Neural cell (in vitro differentiated cells): ENCODE data around the gene RNF125. TPM values are rescaled to one million over a fixed set of nuclear protein-coding genes. Genes with fewer than 3 reads are reported as not detected.

Experiments
- H2AFZ ChIP-seq: fragments of 200-600, 300-800 bp; sonication (generic), shearing (Covaris generic); 2 replicates; pipeline ENCODE4 v1.6.0; 2014; ENCODE audit warnings: low read depth, mild to moderate bottlenecking, antibody characterized with exemption, low read length, moderate library complexity
- H3F3A ChIP-seq: fragments of 200-600 bp; shearing (Covaris generic); 2 replicates; pipeline ENCODE4 v1.6.1; 2016; ENCODE audit warnings: mild to moderate bottlenecking, moderate library complexity, mixed read lengths, antibody characterized with exemption, low read length; ENCODE audit not compliant: insufficient read depth, poor library complexity, severe bottlenecking
- H3K27ac ChIP-seq: fragments of 200-600, 300-800 bp; sonication (generic), shearing (Covaris generic); 2 replicates; pipeline ENCODE4 v1.5.1; 2014; ENCODE audit warnings: mild to moderate bottlenecking, low read length, moderate library complexity
- H3K27me3 ChIP-seq: fragments of 300-800, 200-600 bp; sonication (generic), shearing (Covaris generic); 2 replicates; pipeline ENCODE4 v1.6.0; 2014; ENCODE audit warnings: mild to moderate bottlenecking, low read depth, low read length, moderate library complexity; ENCODE audit not compliant: insufficient read depth
- H3K36me3 ChIP-seq: fragments of 300-800, 200-600 bp; sonication (generic), shearing (Covaris generic); 2 replicates; pipeline ENCODE4 v1.5.1; 2014; ENCODE audit warnings: mild to moderate bottlenecking, antibody characterized with exemption, low read length, moderate library complexity; ENCODE audit not compliant: insufficient read depth
- H3K4me2 ChIP-seq: fragments of 300-800, 200-600 bp; sonication (generic), shearing (Covaris generic); 2 replicates; pipeline ENCODE4 v1.6.0; 2014; ENCODE audit warnings: mild to moderate bottlenecking, low read length
- H3K4me3 ChIP-seq: fragments of 300-800, 200-600 bp; sonication (generic), shearing (Covaris generic); 2 replicates; pipeline ENCODE4 v1.5.1; 2014; ENCODE audit warnings: mild to moderate bottlenecking, low read length, moderate library complexity
- H3K79me2 ChIP-seq: fragments of 200-600 bp; shearing (Covaris generic); replicated peaks from 2 replicates; pipeline ENCODE4 v1.6.0; 2014; ENCODE audit warnings: mild to moderate bottlenecking, low read length, moderate library complexity; ENCODE audit not compliant: insufficient read depth
- H3K9ac ChIP-seq: fragments of 300-800, 200-600 bp; sonication (generic), shearing (Covaris generic); 2 replicates; pipeline ENCODE4 v1.6.1; 2016; ENCODE audit warnings: mild to moderate bottlenecking, low read length, mixed read lengths
- H3K9me2 ChIP-seq: fragments of 200-600 bp; shearing (Covaris generic); 2 replicates; pipeline ENCODE4 v1.6.1; 2016; ENCODE audit warnings: mild to moderate bottlenecking, low read length, mixed read lengths; ENCODE audit not compliant: insufficient read depth
- H3K9me3 ChIP-seq: fragments of 200-600, 300-800 bp; sonication (generic), shearing (Covaris generic); 2 replicates; pipeline ENCODE4 v1.6.1; 2016; ENCODE audit warnings: mild to moderate bottlenecking, mixed run types, low read length, moderate library complexity, mixed read lengths
- H4K20me1 ChIP-seq: fragments of 200-600 bp; shearing (Covaris generic); 2 replicates; pipeline ENCODE4 v1.6.1; 2016; ENCODE audit warnings: mild to moderate bottlenecking, mixed run types; ENCODE audit not compliant: insufficient read depth
- EP300 ChIP-seq: fragments of 450-650 bp; conservative IDR thresholded peaks from 2 replicates; pipeline ENCODE4 v1.6.1; 2014; ENCODE audit warnings: antibody characterized with exemption, mild to moderate bottlenecking, moderate library complexity; ENCODE audit not compliant: poor library complexity, severe bottlenecking
- EZH2 ChIP-seq: fragments of 200-600, 300-800 bp; shearing (Covaris generic), sonication (generic); IDR thresholded peaks from 2 replicates; pipeline ENCODE4 v1.6.1; 2014; ENCODE audit warnings: antibody characterized with exemption, low read length, borderline replicate concordance, mild to moderate bottlenecking; ENCODE audit not compliant: insufficient read depth, poor library complexity, severe bottlenecking
- MXI1 ChIP-seq: fragments of 450-650 bp; conservative IDR thresholded peaks from 2 replicates; pipeline ENCODE4 v1.6.1; 2014; ENCODE audit warnings: antibody characterized with exemption, mild to moderate bottlenecking; ENCODE audit not compliant: poor library complexity, severe bottlenecking
- POLR2AphosphoS5 ChIP-seq: IDR thresholded peaks from 2 replicates; pipeline ENCODE4 v1.6.1; 2012
- RAD21 ChIP-seq: fragments of 450-650 bp; conservative IDR thresholded peaks from 2 replicates; pipeline ENCODE4 v1.6.1; 2014; ENCODE audit warnings: antibody characterized with exemption, mild to moderate bottlenecking, moderate library complexity
- SMC3 ChIP-seq: fragments of 450-650 bp; conservative IDR thresholded peaks from 2 replicates; pipeline ENCODE4 v1.6.1; 2014; ENCODE audit warnings: antibody characterized with exemption, mild to moderate bottlenecking, moderate library complexity; ENCODE audit not compliant: poor library complexity
- TAF1 ChIP-seq: IDR thresholded peaks from 2 replicates; pipeline ENCODE4 v1.6.1; 2012; ENCODE audit warnings: low read depth
- polyA plus RNA-seq: library from polyadenylated mRNA; depleted of rRNA; stranded (reverse); fragments of >200 nt; gene quantifications from 2 replicates; pipeline ENCODE4 v1.2.3, GENCODE V29; 2014
- TF ChIP-seq, protein P1 (sequence below): IDR thresholded peaks from 2 replicates; pipeline ENCODE4 v1.6.1; 2012; ENCODE audit warnings: borderline replicate concordance
- TF ChIP-seq, protein P2 (sequence below): fragments of 450-650 bp; IDR thresholded peaks from 2 replicates; pipeline ENCODE4 v1.5.1; 2014; ENCODE audit warnings: antibody characterized with exemption, mild to moderate bottlenecking, moderate library complexity; ENCODE audit not compliant: poor library complexity, severe bottlenecking

The RNF125 gene
- polyA plus RNA-seq, 1 donor from 2014 or later: 0.04 TPM

DNA sequence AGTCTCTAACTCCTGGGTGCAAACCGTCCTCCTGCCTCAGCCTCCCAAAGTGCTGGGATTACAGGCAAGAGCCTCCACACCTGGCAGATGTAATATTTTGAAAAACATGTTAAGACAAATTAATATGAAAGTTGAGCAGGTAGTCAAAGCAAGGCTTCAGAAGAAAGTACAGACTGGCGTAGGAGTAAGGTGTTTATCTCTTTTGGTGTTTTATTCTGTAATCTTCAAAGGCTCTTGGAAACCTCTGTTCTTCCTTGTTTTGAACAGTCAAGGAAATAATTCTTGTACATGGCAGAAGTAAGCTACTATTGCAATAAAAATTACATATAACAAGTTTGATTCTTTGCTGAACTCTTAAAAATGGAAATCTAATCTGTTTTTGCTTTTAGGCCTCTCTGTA, 78.3 kb downstream of the RNF125 start:
- Histone ChIP-seq H3K9me3 (no peaks in the 10 kb centered on the region), H3K9ac (no peak overlapping the region), H3F3A (no peaks in the 10 kb centered on the region), H3K9me2 (no peaks in the 10 kb centered on the region), H3K4me3 (no peak overlapping the region), H3K79me2 (peaks cover 72% of the 10 kb centered on the region), H3K4me2 (no peak overlapping the region), H4K20me1 (no peaks in the 10 kb centered on the region), H3K27ac (no peak overlapping the region), H2AFZ (no peak overlapping the region), H3K27me3 (no peaks in the 10 kb centered on the region), H3K36me3 (no peaks in the 10 kb centered on the region)
- no peak for TF ChIP-seq EP300
- TF ChIP-seq, protein P1, sequence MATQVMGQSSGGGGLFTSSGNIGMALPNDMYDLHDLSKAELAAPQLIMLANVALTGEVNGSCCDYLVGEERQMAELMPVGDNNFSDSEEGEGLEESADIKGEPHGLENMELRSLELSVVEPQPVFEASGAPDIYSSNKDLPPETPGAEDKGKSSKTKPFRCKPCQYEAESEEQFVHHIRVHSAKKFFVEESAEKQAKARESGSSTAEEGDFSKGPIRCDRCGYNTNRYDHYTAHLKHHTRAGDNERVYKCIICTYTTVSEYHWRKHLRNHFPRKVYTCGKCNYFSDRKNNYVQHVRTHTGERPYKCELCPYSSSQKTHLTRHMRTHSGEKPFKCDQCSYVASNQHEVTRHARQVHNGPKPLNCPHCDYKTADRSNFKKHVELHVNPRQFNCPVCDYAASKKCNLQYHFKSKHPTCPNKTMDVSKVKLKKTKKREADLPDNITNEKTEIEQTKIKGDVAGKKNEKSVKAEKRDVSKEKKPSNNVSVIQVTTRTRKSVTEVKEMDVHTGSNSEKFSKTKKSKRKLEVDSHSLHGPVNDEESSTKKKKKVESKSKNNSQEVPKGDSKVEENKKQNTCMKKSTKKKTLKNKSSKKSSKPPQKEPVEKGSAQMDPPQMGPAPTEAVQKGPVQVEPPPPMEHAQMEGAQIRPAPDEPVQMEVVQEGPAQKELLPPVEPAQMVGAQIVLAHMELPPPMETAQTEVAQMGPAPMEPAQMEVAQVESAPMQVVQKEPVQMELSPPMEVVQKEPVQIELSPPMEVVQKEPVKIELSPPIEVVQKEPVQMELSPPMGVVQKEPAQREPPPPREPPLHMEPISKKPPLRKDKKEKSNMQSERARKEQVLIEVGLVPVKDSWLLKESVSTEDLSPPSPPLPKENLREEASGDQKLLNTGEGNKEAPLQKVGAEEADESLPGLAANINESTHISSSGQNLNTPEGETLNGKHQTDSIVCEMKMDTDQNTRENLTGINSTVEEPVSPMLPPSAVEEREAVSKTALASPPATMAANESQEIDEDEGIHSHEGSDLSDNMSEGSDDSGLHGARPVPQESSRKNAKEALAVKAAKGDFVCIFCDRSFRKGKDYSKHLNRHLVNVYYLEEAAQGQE: no peak
- TF ChIP-seq POLR2AphosphoS5: no peak
- no peak for TF ChIP-seq MXI1
- no peak for TF ChIP-seq EZH2
- TF ChIP-seq RAD21: no peak
- no peak for TF ChIP-seq SMC3
- TF ChIP-seq, protein P2, sequence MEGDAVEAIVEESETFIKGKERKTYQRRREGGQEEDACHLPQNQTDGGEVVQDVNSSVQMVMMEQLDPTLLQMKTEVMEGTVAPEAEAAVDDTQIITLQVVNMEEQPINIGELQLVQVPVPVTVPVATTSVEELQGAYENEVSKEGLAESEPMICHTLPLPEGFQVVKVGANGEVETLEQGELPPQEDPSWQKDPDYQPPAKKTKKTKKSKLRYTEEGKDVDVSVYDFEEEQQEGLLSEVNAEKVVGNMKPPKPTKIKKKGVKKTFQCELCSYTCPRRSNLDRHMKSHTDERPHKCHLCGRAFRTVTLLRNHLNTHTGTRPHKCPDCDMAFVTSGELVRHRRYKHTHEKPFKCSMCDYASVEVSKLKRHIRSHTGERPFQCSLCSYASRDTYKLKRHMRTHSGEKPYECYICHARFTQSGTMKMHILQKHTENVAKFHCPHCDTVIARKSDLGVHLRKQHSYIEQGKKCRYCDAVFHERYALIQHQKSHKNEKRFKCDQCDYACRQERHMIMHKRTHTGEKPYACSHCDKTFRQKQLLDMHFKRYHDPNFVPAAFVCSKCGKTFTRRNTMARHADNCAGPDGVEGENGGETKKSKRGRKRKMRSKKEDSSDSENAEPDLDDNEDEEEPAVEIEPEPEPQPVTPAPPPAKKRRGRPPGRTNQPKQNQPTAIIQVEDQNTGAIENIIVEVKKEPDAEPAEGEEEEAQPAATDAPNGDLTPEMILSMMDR: no peak

DNA sequence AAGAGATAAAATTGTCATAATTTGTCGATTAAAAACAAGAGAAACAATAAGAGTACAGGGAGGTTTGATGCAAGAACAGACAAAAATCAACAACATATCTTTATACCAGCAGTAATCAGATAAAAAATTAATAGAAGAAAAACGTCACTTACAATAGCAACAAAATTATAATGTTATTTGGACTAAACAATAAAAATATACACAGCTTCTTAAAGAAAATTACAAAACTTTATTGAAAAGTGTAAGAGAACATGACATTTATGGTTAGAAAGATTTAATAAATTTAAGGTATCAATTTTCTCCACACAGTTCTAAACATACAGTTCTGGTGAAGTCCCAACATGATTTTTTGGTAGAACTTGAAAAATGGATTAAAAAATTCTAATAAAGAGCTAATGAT, 85.9 kb downstream of the RNF125 start:
- Histone ChIP-seq H3K27ac (no peak overlapping the region), H3K9me3 (no peaks in the 10 kb centered on the region), H3K79me2 (peaks cover 52% of the 10 kb centered on the region), H3K4me2 (no peak overlapping the region), H3K27me3 (no peaks in the 10 kb centered on the region), H3F3A (no peaks in the 10 kb centered on the region), H3K9me2 (no peaks in the 10 kb centered on the region), H2AFZ (no peak overlapping the region), H3K36me3 (no peaks in the 10 kb centered on the region), H4K20me1 (no peaks in the 10 kb centered on the region), H3K9ac (no peak overlapping the region), H3K4me3 (no peak overlapping the region)
- no peak for TF ChIP-seq SMC3

DNA sequence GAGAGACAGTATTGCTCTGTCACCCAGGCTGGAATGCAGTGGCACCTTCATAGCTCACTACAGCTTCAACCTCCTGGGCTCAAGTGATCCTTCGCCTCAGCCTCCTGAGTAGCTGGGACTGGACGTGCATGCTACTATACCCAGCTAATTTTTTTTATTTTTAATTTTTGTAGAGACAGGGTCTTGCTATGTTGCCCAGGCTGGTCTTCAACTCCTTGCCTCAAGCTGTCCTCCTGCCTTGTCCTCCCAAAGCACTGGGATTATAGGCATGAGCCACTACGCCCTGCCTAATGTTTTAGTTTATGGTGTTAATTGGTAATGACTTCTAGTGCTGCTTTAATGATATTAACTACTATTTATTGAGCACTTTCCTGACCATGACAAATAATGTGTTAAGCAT, 91.4 kb downstream of the RNF125 start:
- H3K9ac ChIP-seq: no peak overlapping the region
- H3K4me2 ChIP-seq: no peak overlapping the region
- H4K20me1 ChIP-seq: no peaks in the 10 kb centered on the region
- H3K36me3 ChIP-seq: no peaks in the 10 kb centered on the region
- H3F3A ChIP-seq: no peaks in the 10 kb centered on the region
- H3K27me3 ChIP-seq: no peaks in the 10 kb centered on the region
- peaks cover 48% of the 10 kb centered on the region for H3K79me2 ChIP-seq
- no peak overlapping the region for H3K4me3 ChIP-seq
- H3K27ac ChIP-seq: no peak overlapping the region
- H3K9me3 ChIP-seq: no peaks in the 10 kb centered on the region
- no peak overlapping the region for H2AFZ ChIP-seq
- TF ChIP-seq, protein P2: no peak
- no peak for TF ChIP-seq MXI1
- no peak for TF ChIP-seq SMC3
- no peak for TF ChIP-seq RAD21
- no peak for TF ChIP-seq TAF1
- no peak for TF ChIP-seq EZH2
- H3K9me2 ChIP-seq: no peaks in the 10 kb centered on the region
